ENCODE results near the gene THEMIS2. TPM values are rescaled to one million over a fixed set of nuclear protein-coding genes. Genes with fewer than 3 reads are reported as not detected.
A peak's percentile ranks its signal among the peaks of the same experiment; 100 is the strongest.

THEMIS2 gene
- total and polyA plus RNA-seq, 2 of the 13 experiments (the other 11 are each of a cell fraction or from before 2014, with no cell fraction given) = 0.38 to 1.5 TPM

GRCh38 chr1:27858949-27859576 lies 13.3 kb upstream of the THEMIS2 start (continued):
- TF ChIP-seq ZNF160 (CRISPR knock-in tag; IDR thresholded peaks at IDR 0.05) (no peak), MAX (IDR thresholded peaks at IDR 0.05) (peak; percentile 46), PRDM4 (CRISPR knock-in tag; IDR thresholded peaks at IDR 0.05; ENCODE audit: borderline replicate concordance) (no peak), ZNF382 (CRISPR knock-in tag; IDR thresholded peaks at IDR 0.05; ENCODE audit: borderline replicate concordance) (no peak), ZFY (CRISPR knock-in tag; IDR thresholded peaks at IDR 0.05) (peak; percentile 11; the same call in 1 of the 2 replicates)

DNA sequence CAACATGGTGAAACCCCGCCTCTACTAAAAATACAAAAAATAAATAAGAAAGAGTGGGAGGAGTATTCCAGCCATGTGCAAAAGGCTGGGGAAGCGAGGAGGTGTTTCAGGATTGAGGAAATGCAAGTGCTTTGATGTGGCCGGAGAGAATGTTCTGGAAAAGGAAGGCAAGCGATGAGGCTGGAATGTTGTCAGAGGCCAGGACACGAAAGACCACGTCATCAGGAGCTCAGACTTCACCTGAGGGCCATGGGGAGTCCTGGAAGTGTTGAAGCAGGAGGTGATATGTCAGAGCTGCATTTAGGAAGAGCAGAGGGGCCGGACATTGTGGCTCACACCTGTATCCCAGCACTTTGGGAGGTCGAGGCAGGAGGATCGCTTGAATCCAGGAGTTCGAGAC lies 10.9 kb upstream of the THEMIS2 start:
- Histone ChIP-seq H3K4me3 (replicated peaks in 1 of 3; ENCODE audit: insufficient read depth in 1 of 3, low read depth in 2 of 3, low read length in 3 of 3) (no peak overlapping the region), H3K4me2 (ENCODE audit: low read depth, low read length) (no peak overlapping the region), H3K27me3 (ENCODE audit: control insufficient read depth in 1 of 2, insufficient read depth in 2 of 2, low read length in 2 of 2) (peaks cover 0 to 3% of the 10 kb centered on the region in 2 experiments; a peak in 1 of 5 replicates), H3K36me3 (replicated peaks in 1 of 2; ENCODE audit: control insufficient read depth in 1 of 2, insufficient read depth in 2 of 2, low read length in 2 of 2) (no peaks in the 10 kb centered on the region), H2AFZ (ENCODE audit: low read length) (no peak overlapping the region), H3K27ac (ENCODE audit: extremely low read length, insufficient read depth, low read length) (no peak overlapping the region), H3K9ac (ENCODE audit: insufficient read depth, low read depth, low read length) (no peak overlapping the region), H4K20me1 (ENCODE audit: insufficient read depth, low read length) (no peaks in the 10 kb centered on the region), H3K4me1 (ENCODE audit: insufficient read depth, low read length) (peaks cover 28% of the 10 kb centered on the region), H3K9me3 (ENCODE audit: low read length) (no peaks in the 10 kb centered on the region), H3K79me2 (ENCODE audit: insufficient read depth, low read length) (no peaks in the 10 kb centered on the region)
- no TSS peak for BruUV-seq (replicated peaks)
- POLR2A ChIA-PET = no interaction called here
- CTCF ChIA-PET (ENCODE audit: low intra/inter-chr PET ratio, low total read pairs) = no interaction called here
- intact Hi-C loops (cut with micrococcal nuclease; ENCODE audit: unreplicated experiment) = loop anchor here (10.0 kb wide), 1 partner anchor 63 kb away; no protein-coding TSS in a partner anchor
- 40% methylated on average over 10 of the region's 10 CpGs for WGBS (ENCODE audit: low lambda C conversion rate)
- no peak for DNase-seq (ENCODE audit: low spot score)
- in situ Hi-C loops (cut with HindIII; ENCODE audit: extremely low pct_ligation_motif_present, low pct_unique_long_range_greater_than_20kb) = loop anchor here (10.0 kb wide), 1 partner anchor 343 kb away; no protein-coding TSS in a partner anchor
- ATAC-seq = no peak
- FAIRE-seq = no peak
- TF ChIP-seq, protein P1, sequence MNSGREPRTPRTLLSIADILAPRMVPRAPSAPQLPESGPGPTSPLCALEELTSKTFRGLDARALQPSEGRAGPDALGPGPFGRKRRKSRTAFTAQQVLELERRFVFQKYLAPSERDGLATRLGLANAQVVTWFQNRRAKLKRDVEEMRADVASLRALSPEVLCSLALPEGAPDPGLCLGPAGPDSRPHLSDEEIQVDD (CRISPR knock-in tag; IDR thresholded peaks at IDR 0.05; ENCODE audit: borderline replicate concordance) = no peak
- TF ChIP-seq, protein P2, sequence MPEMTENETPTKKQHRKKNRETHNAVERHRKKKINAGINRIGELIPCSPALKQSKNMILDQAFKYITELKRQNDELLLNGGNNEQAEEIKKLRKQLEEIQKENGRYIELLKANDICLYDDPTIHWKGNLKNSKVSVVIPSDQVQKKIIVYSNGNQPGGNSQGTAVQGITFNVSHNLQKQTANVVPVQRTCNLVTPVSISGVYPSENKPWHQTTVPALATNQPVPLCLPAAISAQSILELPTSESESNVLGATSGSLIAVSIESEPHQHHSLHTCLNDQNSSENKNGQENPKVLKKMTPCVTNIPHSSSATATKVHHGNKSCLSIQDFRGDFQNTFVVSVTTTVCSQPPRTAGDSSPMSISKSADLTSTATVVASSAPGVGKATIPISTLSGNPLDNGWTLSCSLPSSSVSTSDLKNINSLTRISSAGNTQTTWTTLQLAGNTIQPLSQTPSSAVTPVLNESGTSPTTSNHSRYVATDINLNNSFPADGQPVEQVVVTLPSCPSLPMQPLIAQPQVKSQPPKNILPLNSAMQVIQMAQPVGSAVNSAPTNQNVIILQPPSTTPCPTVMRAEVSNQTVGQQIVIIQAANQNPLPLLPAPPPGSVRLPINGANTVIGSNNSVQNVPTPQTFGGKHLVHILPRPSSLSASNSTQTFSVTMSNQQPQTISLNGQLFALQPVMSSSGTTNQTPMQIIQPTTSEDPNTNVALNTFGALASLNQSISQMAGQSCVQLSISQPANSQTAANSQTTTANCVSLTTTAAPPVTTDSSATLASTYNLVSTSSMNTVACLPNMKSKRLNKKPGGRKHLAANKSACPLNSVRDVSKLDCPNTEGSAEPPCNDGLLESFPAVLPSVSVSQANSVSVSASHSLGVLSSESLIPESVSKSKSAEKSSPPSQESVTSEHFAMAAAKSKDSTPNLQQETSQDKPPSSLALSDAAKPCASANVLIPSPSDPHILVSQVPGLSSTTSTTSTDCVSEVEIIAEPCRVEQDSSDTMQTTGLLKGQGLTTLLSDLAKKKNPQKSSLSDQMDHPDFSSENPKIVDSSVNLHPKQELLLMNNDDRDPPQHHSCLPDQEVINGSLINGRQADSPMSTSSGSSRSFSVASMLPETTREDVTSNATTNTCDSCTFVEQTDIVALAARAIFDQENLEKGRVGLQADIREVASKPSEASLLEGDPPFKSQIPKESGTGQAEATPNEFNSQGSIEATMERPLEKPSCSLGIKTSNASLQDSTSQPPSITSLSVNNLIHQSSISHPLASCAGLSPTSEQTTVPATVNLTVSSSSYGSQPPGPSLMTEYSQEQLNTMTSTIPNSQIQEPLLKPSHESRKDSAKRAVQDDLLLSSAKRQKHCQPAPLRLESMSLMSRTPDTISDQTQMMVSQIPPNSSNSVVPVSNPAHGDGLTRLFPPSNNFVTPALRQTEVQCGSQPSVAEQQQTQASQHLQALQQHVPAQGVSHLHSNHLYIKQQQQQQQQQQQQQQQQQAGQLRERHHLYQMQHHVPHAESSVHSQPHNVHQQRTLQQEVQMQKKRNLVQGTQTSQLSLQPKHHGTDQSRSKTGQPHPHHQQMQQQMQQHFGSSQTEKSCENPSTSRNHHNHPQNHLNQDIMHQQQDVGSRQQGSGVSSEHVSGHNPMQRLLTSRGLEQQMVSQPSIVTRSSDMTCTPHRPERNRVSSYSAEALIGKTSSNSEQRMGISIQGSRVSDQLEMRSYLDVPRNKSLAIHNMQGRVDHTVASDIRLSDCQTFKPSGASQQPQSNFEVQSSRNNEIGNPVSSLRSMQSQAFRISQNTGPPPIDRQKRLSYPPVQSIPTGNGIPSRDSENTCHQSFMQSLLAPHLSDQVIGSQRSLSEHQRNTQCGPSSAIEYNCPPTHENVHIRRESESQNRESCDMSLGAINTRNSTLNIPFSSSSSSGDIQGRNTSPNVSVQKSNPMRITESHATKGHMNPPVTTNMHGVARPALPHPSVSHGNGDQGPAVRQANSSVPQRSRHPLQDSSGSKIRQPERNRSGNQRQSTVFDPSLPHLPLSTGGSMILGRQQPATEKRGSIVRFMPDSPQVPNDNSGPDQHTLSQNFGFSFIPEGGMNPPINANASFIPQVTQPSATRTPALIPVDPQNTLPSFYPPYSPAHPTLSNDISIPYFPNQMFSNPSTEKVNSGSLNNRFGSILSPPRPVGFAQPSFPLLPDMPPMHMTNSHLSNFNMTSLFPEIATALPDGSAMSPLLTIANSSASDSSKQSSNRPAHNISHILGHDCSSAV (CRISPR knock-in tag; IDR thresholded peaks at IDR 0.05; ENCODE audit: borderline replicate concordance) = no peak
- no peak for TF ChIP-seq NFATC3 (CRISPR knock-in tag; IDR thresholded peaks at IDR 0.05)
- TF ChIP-seq SRSF9 (IDR thresholded peaks at IDR 0.05; ENCODE audit: borderline replicate concordance, insufficient read depth, low read depth, low read length, poor library complexity, severe bottlenecking) = no peak

All from HepG2 (cell line).